K562 (cell line): ENCODE measurements around the gene FGF5. TPM values are rescaled to one million over a fixed set of nuclear protein-coding genes. Genes with fewer than 3 reads are reported as not detected.

ENCODE experiments used
- ATAC-seq: fragments of 200-7000 bp; cut with Tn5 transposase; 3 replicates; pipeline ENCODE4 v1.9.1; 2020; ENCODE audit warnings: moderate library complexity
- BruUV-seq: library from RNA; stranded (reverse); fragments of 400-500 nt; replicated peaks from 2 replicates; lab custom pipeline; 2021; lab: Mats Ljungman, UMichigan
- CTCF ChIA-PET: fragments of 300-600 bp; formaldehyde crosslinking; extraction: SDS; loops from one replicate; lab custom pipeline; 2021; ENCODE audit warnings: low intra/inter-chr PET ratio; lab: Yijun Ruan, JAX
- POLR2A ChIA-PET: fragments of 300-600, 350-650 bp; sonication (Branson Sonifier 250); formaldehyde crosslinking; extraction: SDS; loops from one replicate; lab custom pipeline; 2021; ENCODE audit warnings: antibody characterized with exemption, inconsistent platforms; lab: Yijun Ruan, JAX
- DNase-seq, 4 experiments: peaks; one replicate each; pipeline versions ENCODE4 v3.0.0 to v3.0.0-alpha.2; 2011 to 2018; ENCODE audit warnings: low spot score in 3 of 4, mixed read lengths in 3 of 4; ENCODE audit errors: extremely low read depth in 1 of 4
- FAIRE-seq: peaks from 2 replicates; lab custom pipeline; 2011; peaks lifted over from hg19 to GRCh38; lab: Jason Lieb, UNC
- H2AFZ ChIP-seq: 2 replicates; pipeline ENCODE4 v1.6.0; 2011; ENCODE audit warnings: low read depth, low read length, control low read depth, inconsistent platforms
- H3K27ac ChIP-seq: fragments of 200-600 bp; 3 replicates; pipeline ENCODE4 v1.8.0; 2011; ENCODE audit warnings: low read depth, mild to moderate bottlenecking, control low read depth, inconsistent platforms, low read length, moderate library complexity, mixed read lengths; ENCODE audit errors: extremely low read depth
- H3K27me3 ChIP-seq, 2 experiments: fragments of 300-600 bp in 1 of 2; 2 replicates in 1 of 2; 3 replicates in 1 of 2; pipeline versions ENCODE4 v1.6.0 to v1.8.0; 2011; ENCODE audit warnings: inconsistent platforms in 2 of 2, low read length in 2 of 2, mild to moderate bottlenecking in 1 of 2, mixed read lengths in 1 of 2, moderate library complexity in 1 of 2; ENCODE audit not compliant: control insufficient read depth in 2 of 2, insufficient read depth in 2 of 2
- H3K36me3 ChIP-seq: fragments of 300-600 bp; 3 replicates; pipeline ENCODE4 v1.8.0; 2011; ENCODE audit warnings: mild to moderate bottlenecking, low read length, inconsistent platforms; ENCODE audit not compliant: control insufficient read depth, insufficient read depth
- H3K4me1 ChIP-seq, 2 experiments: fragments of 200-600 bp in 1 of 2; replicated peaks in 1 of 2; 2 replicates in 1 of 2; 3 replicates in 1 of 2; pipeline versions ENCODE4 v1.5.1 to v1.8.0; 2011; ENCODE audit warnings: inconsistent platforms in 2 of 2, low read length in 2 of 2, mild to moderate bottlenecking in 1 of 2, mixed read lengths in 1 of 2, moderate library complexity in 1 of 2; ENCODE audit not compliant: control insufficient read depth in 2 of 2, insufficient read depth in 2 of 2
- H3K4me2 ChIP-seq: 2 replicates; pipeline ENCODE4 v1.6.1; 2011; ENCODE audit warnings: low read length, control low read depth, inconsistent platforms, mixed read lengths; ENCODE audit not compliant: insufficient read depth
- H3K4me3 ChIP-seq: fragments of 200-600 bp; sonication (generic), shearing (Covaris generic); 2 replicates; pipeline ENCODE4 v1.5.1; 2016; ENCODE audit warnings: control low read depth, inconsistent platforms
- H3K79me2 ChIP-seq: fragments of 200-600 bp; 3 replicates; pipeline ENCODE4 v1.8.0; 2011; ENCODE audit warnings: low read length, inconsistent platforms; ENCODE audit not compliant: control insufficient read depth, insufficient read depth
- H3K9ac ChIP-seq, 2 experiments: 2 replicates each; pipeline versions ENCODE4 v1.6.0 to v1.6.1; 2011; ENCODE audit warnings: low read depth in 2 of 2, low read length in 2 of 2, control low read depth in 1 of 2, inconsistent platforms in 1 of 2, mild to moderate bottlenecking in 1 of 2, mixed read lengths in 1 of 2; ENCODE audit not compliant: insufficient read depth in 1 of 2
- H3K9me1 ChIP-seq: one replicate; pipeline ENCODE4 v1.6.0; 2011; ENCODE audit warnings: inconsistent platforms, mild to moderate bottlenecking, low read length, moderate library complexity; ENCODE audit not compliant: control insufficient read depth, insufficient read depth
- H3K9me3 ChIP-seq: replicated peaks from 2 replicates; pipeline ENCODE4 v1.5.1; 2011; ENCODE audit warnings: low read depth, low read length, inconsistent platforms; ENCODE audit not compliant: control insufficient read depth, insufficient read depth
- H4K20me1 ChIP-seq: replicated peaks from 2 replicates; pipeline ENCODE4 v1.6.1; 2011; ENCODE audit warnings: low read length, inconsistent platforms, mixed read lengths; ENCODE audit not compliant: control insufficient read depth, insufficient read depth
- ARID2 ChIP-seq: fragments of 450-650 bp; IDR thresholded peaks from 2 replicates; pipeline ENCODE4 v1.6.1; 2017; ENCODE audit warnings: antibody characterized with exemption, mild to moderate bottlenecking
- BRD9 ChIP-seq: fragments of 450-650 bp; IDR thresholded peaks from 2 replicates; pipeline ENCODE4 v1.6.1; 2018; ENCODE audit warnings: low read depth; ENCODE audit not compliant: partially characterized antibody
- CCNT2 ChIP-seq: IDR thresholded peaks from 2 replicates; pipeline ENCODE4 v1.6.1; 2011; ENCODE audit warnings: borderline replicate concordance, low read depth, mild to moderate bottlenecking, moderate library complexity, mixed read lengths, low read length; ENCODE audit not compliant: insufficient read length; ENCODE audit errors: extremely low read depth
- CTBP1 ChIP-seq: fragments of 450-650 bp; IDR thresholded peaks from 2 replicates; pipeline ENCODE4 v1.6.1; 2016; ENCODE audit warnings: borderline replicate concordance
- DMBX1 ChIP-seq: fragments of 250-450 bp; sonication (Bioruptor Pico); IDR thresholded peaks from 2 replicates; pipeline ENCODE4 v1.8.0; 2022; ENCODE audit warnings: inconsistent platforms, mild to moderate bottlenecking, moderate library complexity, borderline replicate concordance
- E2F3 ChIP-seq: fragments of 250-450 bp; sonication (Bioruptor Pico); IDR thresholded peaks from 2 replicates; pipeline ENCODE4 v1.4.0; 2020; ENCODE audit warnings: mild to moderate bottlenecking
- GTF2E2 ChIP-seq: fragments of 200-800 bp; sonication (Bioruptor generic); IDR thresholded peaks from 2 replicates; pipeline ENCODE4 v1.6.1; 2016; ENCODE audit warnings: missing genetic modification characterization, missing compliant biosample characterization
- MYNN ChIP-seq, 2 experiments: sonication (generic); formaldehyde crosslinking in 1 of 2; IDR thresholded peaks; 2 replicates each; pipeline versions ENCODE4 v1.5.0 to v1.6.1; 2016 to 2020; ENCODE audit warnings: antibody characterized with exemption in 1 of 2, missing genetic modification reagents in 1 of 2
- NFRKB ChIP-seq: fragments of 450-650 bp; IDR thresholded peaks from 2 replicates; pipeline ENCODE4 v1.6.1; 2016; ENCODE audit warnings: low read depth
- RAD21 ChIP-seq, 2 experiments: fragments of 250-450 bp in 1 of 2; fragments of 450-650 bp in 1 of 2; sonication (Bioruptor Pico) in 1 of 2; formaldehyde crosslinking in 1 of 2; IDR thresholded peaks in 1 of 2; conservative IDR thresholded peaks in 1 of 2; 2 replicates each; pipeline versions ENCODE4 v1.4.0 to v1.8.0; 2020 to 2022; ENCODE audit warnings: mild to moderate bottlenecking in 2 of 2, moderate library complexity in 1 of 2
- RBM39 ChIP-seq: fragments of 200-400 bp; formaldehyde crosslinking; optimal IDR thresholded peaks from 2 replicates; pipeline ENCODE3; 2018; ENCODE audit warnings: low read depth, low read length
- RCOR1 ChIP-seq, 2 experiments: IDR thresholded peaks; 2 replicates each; pipeline ENCODE4 v1.6.1; 2012; ENCODE audit warnings: low read depth in 2 of 2, low read length in 2 of 2, borderline replicate concordance in 1 of 2, improper control_type of control experiment in 1 of 2
- SLC30A9 ChIP-seq: fragments of 250-450 bp; sonication (Bioruptor Pico); IDR thresholded peaks from 2 replicates; pipeline ENCODE4 v1.8.0; 2022; ENCODE audit warnings: mild to moderate bottlenecking, moderate library complexity
- SMARCC2 ChIP-seq: fragments of 450-650 bp; IDR thresholded peaks from 2 replicates; pipeline ENCODE4 v1.6.1; 2017; ENCODE audit warnings: antibody characterized with exemption, moderate library complexity, mild to moderate bottlenecking, low read depth
- SMARCE1 ChIP-seq: fragments of 450-650 bp; IDR thresholded peaks from 2 replicates; pipeline ENCODE4 v1.7.1; 2016; ENCODE audit warnings: mild to moderate bottlenecking
- TAF7 ChIP-seq: fragments of 450-650 bp; IDR thresholded peaks from 2 replicates; pipeline ENCODE4 v1.6.1; 2016; ENCODE audit warnings: missing genetic modification characterization, missing compliant biosample characterization
- TFAM ChIP-seq: fragments of 250-450 bp; sonication (Bioruptor Pico); conservative IDR thresholded peaks from 2 replicates; pipeline ENCODE4 v1.5.0; 2021; ENCODE audit warnings: mild to moderate bottlenecking, moderate library complexity
- WHSC1 ChIP-seq: IDR thresholded peaks from one replicate; pipeline ENCODE4 v1.6.1; 2012; ENCODE audit warnings: low read length, control low read depth, inconsistent platforms
- WGBS: fragments of 100-300 bp; shearing (Covaris generic); methylation state at CpG from one replicate; pipeline ENCODE4 v1.1.6; 2016; ENCODE audit warnings: low coverage, mixed read lengths; ENCODE audit not compliant: insufficient coverage; ENCODE audit errors: missing lambda C conversion rate; 5-methylcytosine and 5-hydroxymethylcytosine counted together
- in situ Hi-C: fragments of 300-500 bp; cut with MboI; formaldehyde crosslinking; loops from 4 replicates; pipeline ENCODE4 v1.15.0; 2018; ENCODE audit warnings: inconsistent platforms, mixed read lengths
- intact Hi-C: fragments of 100-400 bp; cut with micrococcal nuclease; formaldehyde crosslinking; loops from 2 replicates; pipeline ENCODE4 v1.14.2; 2022
- polyA plus RNA-seq, 8 experiments: library from polyadenylated mRNA; depleted of rRNA in 4 of 8; stranded (reverse) in 5 of 8; unstranded in 3 of 8; fragments of >200 nt; fragmentation: Nextera tagmentation in 2 of 8; fragmentation: Illumina TruSeq in 1 of 8; extraction: Ambion mirVana in 2 of 8; extraction: Trizol in 1 of 8; gene quantifications; 2 replicates each; pipeline versions ENCODE4 v1.2.1 to v1.2.3, GENCODE V29; 2011 to 2014; ENCODE audit warnings: inconsistent platforms in 1 of 8, missing spikeins in 1 of 8
- total RNA-seq, 7 experiments: library from RNA; depleted of rRNA in 6 of 7; stranded (reverse); fragments of >200 nt in 6 of 7; fragmentation: Illumina TruSeq in 2 of 7; extraction: Trizol in 2 of 7; gene quantifications; 2 replicates each; pipeline versions ENCODE4 v1.2.1 to v1.2.3, GENCODE V29; 2011 to 2021; ENCODE audit warnings: low replicate concordance in 1 of 7
- TF ChIP-seq, protein P1 (sequence below), 2 experiments: fragments of 200-800 bp in 1 of 2; sonication (Bioruptor generic) in 1 of 2; sonication (generic) in 1 of 2; formaldehyde crosslinking in 1 of 2; IDR thresholded peaks in 1 of 2; conservative IDR thresholded peaks in 1 of 2; 2 replicates each; pipeline versions ENCODE4 v1.5.0 to v1.6.1; 2016 to 2020; ENCODE audit warnings: missing compliant biosample characterization in 1 of 2, missing genetic modification characterization in 1 of 2, missing genetic modification reagents in 1 of 2
- TF ChIP-seq, protein P2 (sequence below): fragments of 450-650 bp; IDR thresholded peaks from 2 replicates; pipeline ENCODE4 v1.6.1; 2017; ENCODE audit warnings: antibody characterized with exemption

Gene FGF5
- total and polyA plus RNA-seq, 9 of the 15 experiments (the other 6 are each of a cell fraction or from before 2014, with no cell fraction given): 0.38 to 2.7 (median 1.1) TPM

DNA sequence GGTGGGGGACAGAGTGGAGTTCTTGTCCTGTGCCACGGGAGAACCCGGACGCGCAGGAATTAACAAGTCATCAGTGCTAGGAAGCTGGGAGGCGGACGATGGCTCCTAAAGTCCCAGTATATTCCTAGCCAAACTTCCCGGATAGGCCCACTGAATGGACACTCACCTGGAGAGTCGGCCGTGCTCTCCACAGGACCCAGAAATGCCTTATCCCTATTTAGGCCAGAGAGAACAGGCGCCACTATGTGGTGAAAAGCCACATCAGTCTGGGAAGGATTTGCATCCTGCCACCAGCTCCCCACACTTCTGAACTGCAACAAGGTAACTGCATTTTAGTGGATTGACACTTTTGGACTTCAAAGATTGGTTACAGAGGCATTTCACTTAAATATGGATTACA lies 70.1 kb downstream of the FGF5 start:
- FAIRE-seq: peak; percentile 93
- CTCF ChIA-PET: interaction anchor here (0.7 to 2.8 kb wide), 6 partner anchors 115 to 1382 kb away, joined by 3 to 7 read pairs (median 3); no protein-coding TSS in a partner anchor
- TF ChIP-seq CTBP1 (peak; percentile 12; the same call in 1 of the 2 replicates), DMBX1 (CRISPR knock-in tag) (no peak), NFRKB (no peak), ARID2 (0 out of 2 replicates have a peak, but pooled peaks have one; percentile 38), E2F3 (CRISPR knock-in tag) (no peak), RAD21 (CRISPR knock-in tag; conservative IDR thresholded peaks at IDR 0.05 in 1 of 2, IDR thresholded peaks at IDR 0.05 in 1 of 2) (peak; percentile 52 to 73), TAF7 (tag) (no peak), SMARCE1 (peak; percentile 56; the same call in 1 of the 2 replicates), GTF2E2 (tag) (no peak), TFAM (CRISPR knock-in tag) (no peak), MYNN (IDR thresholded peaks at IDR 0.05) (no peak), MYNN (CRISPR knock-in tag; IDR thresholded peaks at IDR 0.05) (no peak), RBM39 (no peak), CCNT2 (no peak), BRD9 (no peak), WHSC1 (no peak), RCOR1 (IDR thresholded peaks at IDR 0.05; ENCODE audit: borderline replicate concordance in 1 of 2, low read depth in 2 of 2, low read length in 2 of 2) (peak in 1 of 2 experiments; percentile 69; a peak in 1 of 4 replicates), SMARCC2 (peak; percentile 75; the same call in 1 of the 2 replicates), SLC30A9 (CRISPR knock-in tag) (no peak)
- TF ChIP-seq, protein P1, sequence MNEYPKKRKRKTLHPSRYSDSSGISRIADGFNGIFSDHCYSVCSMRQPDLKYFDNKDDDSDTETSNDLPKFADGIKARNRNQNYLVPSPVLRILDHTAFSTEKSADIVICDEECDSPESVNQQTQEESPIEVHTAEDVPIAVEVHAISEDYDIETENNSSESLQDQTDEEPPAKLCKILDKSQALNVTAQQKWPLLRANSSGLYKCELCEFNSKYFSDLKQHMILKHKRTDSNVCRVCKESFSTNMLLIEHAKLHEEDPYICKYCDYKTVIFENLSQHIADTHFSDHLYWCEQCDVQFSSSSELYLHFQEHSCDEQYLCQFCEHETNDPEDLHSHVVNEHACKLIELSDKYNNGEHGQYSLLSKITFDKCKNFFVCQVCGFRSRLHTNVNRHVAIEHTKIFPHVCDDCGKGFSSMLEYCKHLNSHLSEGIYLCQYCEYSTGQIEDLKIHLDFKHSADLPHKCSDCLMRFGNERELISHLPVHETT (CRISPR knock-in tag; conservative IDR thresholded peaks at IDR 0.05 in 1 of 2, IDR thresholded peaks at IDR 0.05 in 1 of 2): no peak
- TF ChIP-seq, protein P2, sequence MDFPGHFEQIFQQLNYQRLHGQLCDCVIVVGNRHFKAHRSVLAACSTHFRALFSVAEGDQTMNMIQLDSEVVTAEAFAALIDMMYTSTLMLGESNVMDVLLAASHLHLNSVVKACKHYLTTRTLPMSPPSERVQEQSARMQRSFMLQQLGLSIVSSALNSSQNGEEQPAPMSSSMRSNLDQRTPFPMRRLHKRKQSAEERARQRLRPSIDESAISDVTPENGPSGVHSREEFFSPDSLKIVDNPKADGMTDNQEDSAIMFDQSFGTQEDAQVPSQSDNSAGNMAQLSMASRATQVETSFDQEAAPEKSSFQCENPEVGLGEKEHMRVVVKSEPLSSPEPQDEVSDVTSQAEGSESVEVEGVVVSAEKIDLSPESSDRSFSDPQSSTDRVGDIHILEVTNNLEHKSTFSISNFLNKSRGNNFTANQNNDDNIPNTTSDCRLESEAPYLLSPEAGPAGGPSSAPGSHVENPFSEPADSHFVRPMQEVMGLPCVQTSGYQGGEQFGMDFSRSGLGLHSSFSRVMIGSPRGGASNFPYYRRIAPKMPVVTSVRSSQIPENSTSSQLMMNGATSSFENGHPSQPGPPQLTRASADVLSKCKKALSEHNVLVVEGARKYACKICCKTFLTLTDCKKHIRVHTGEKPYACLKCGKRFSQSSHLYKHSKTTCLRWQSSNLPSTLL: no peak

More for the DNA sequence above, 70.1 kb downstream of the FGF5 start:
- in situ Hi-C loops: loop anchor here (5.0 kb wide), 1 partner anchor 1389 kb away; no protein-coding TSS in a partner anchor
- Histone ChIP-seq H3K4me2 (peak overlapping the region; percentile 80), H3K4me3 (peak overlapping the region; percentile 51), H3K36me3 (no peaks in the 10 kb centered on the region), H3K4me1 (peaks cover 5 to 9% of the 10 kb centered on the region in 2 experiments; a peak in 3 of 5 replicates), H3K79me2 (no peaks in the 10 kb centered on the region), H3K9me1 (no peaks in the 10 kb centered on the region), H3K9me3 (no peaks in the 10 kb centered on the region), H3K9ac (peak overlapping the region in 1 of 2 experiments; percentile 67; a peak in 1 of 4 replicates), H2AFZ (peak overlapping the region; percentile 90), H3K27me3 (no peaks in the 10 kb centered on the region), H4K20me1 (no peaks in the 10 kb centered on the region), H3K27ac (no peak overlapping the region)
- DNase-seq (peak; percentile 36 to 78 (median 50)), ATAC-seq (peak; percentile 85)
- intact Hi-C loops: loop anchor here (1.0 to 10.0 kb wide), 10 partner anchors 49 to 1384 kb away; partner anchors contain the start of genes ANTXR2, FGF5 and NAA11
- POLR2A ChIA-PET: interaction anchor here (0.6 to 0.9 kb wide), 2 partner anchors 18 to 125 kb away, joined by 3 to 4 read pairs; no protein-coding TSS in a partner anchor
- no TSS peak for BruUV-seq
- under 1% methylated on average over 10 of the region's 10 CpGs for WGBS
